H9 (cell line): Measurements from ENCODE around the gene THOC7. TPM values are rescaled to one million over a fixed set of nuclear protein-coding genes. Genes with fewer than 3 reads are reported as not detected.

Source experiments
- DNase-seq: peaks from one replicate; pipeline ENCODE4 v3.0.0-alpha.2; 2017
- H2AFZ ChIP-seq: one replicate; pipeline ENCODE4 v1.6.1; 2013; ENCODE audit warnings: mild to moderate bottlenecking, low read length, control low read depth, moderate library complexity
- H2AK5ac ChIP-seq: 2 replicates; pipeline ENCODE4 v1.6.1; 2013; ENCODE audit warnings: low read length, control low read depth, mixed read lengths; ENCODE audit not compliant: insufficient read length
- H2BK120ac ChIP-seq: one replicate; pipeline ENCODE4 v1.6.1; 2013; ENCODE audit warnings: low read depth, mild to moderate bottlenecking, low read length, control low read depth, inconsistent platforms; ENCODE audit not compliant: poor library complexity, severe bottlenecking
- H2BK12ac ChIP-seq: 2 replicates; pipeline ENCODE4 v1.6.1; 2013; ENCODE audit warnings: low read length, control low read depth, mixed read lengths, low read depth; ENCODE audit not compliant: insufficient read length
- H2BK15ac ChIP-seq: 2 replicates; pipeline ENCODE4 v1.6.1; 2013; ENCODE audit warnings: low read depth, low read length, control low read depth
- H2BK20ac ChIP-seq: one replicate; pipeline ENCODE4 v1.6.1; 2013; ENCODE audit warnings: low read depth, mild to moderate bottlenecking, low read length, control low read depth, inconsistent platforms; ENCODE audit not compliant: poor library complexity, severe bottlenecking
- H2BK5ac ChIP-seq: 2 replicates; pipeline ENCODE4 v1.6.1; 2013; ENCODE audit warnings: low read length, control low read depth, mixed read lengths; ENCODE audit not compliant: insufficient read length
- H3K14ac ChIP-seq: 2 replicates; pipeline ENCODE4 v1.6.1; 2013; ENCODE audit warnings: low read length, control low read depth; ENCODE audit not compliant: insufficient read depth
- H3K18ac ChIP-seq: 2 replicates; pipeline ENCODE4 v1.6.1; 2013; ENCODE audit warnings: low read depth, mild to moderate bottlenecking, mixed read lengths, low read length, control low read depth; ENCODE audit not compliant: insufficient read length
- H3K23ac ChIP-seq: 2 replicates; pipeline ENCODE4 v1.6.1; 2013; ENCODE audit warnings: low read length, control low read depth, mixed read lengths, low read depth; ENCODE audit not compliant: insufficient read length
- H3K23me2 ChIP-seq: 2 replicates; pipeline ENCODE4 v1.6.1; 2013; ENCODE audit warnings: low read depth, mild to moderate bottlenecking, mixed read lengths, low read length, control low read depth; ENCODE audit not compliant: insufficient read length, poor library complexity, severe bottlenecking
- H3K27ac ChIP-seq: 2 replicates; pipeline ENCODE4 v1.5.1; 2013; ENCODE audit warnings: low read length, control low read depth, mixed read lengths, low read depth; ENCODE audit not compliant: insufficient read length
- H3K27me3 ChIP-seq: 2 replicates; pipeline ENCODE4 v1.6.1; 2013; ENCODE audit warnings: low read length, control low read depth, inconsistent platforms; ENCODE audit not compliant: insufficient read depth
- H3K4ac ChIP-seq: 2 replicates; pipeline ENCODE4 v1.6.1; 2013; ENCODE audit warnings: low read depth, mild to moderate bottlenecking, control low read depth, inconsistent platforms, low read length, moderate library complexity
- H3K4me1 ChIP-seq: 2 replicates; pipeline ENCODE4 v1.6.1; 2013; ENCODE audit warnings: low read length, control low read depth, inconsistent platforms; ENCODE audit not compliant: insufficient read depth
- H3K4me2 ChIP-seq: 2 replicates; pipeline ENCODE4 v1.6.1; 2013; ENCODE audit warnings: low read length, control low read depth, mixed read lengths; ENCODE audit not compliant: insufficient read length, insufficient read depth
- H3K56ac ChIP-seq: 2 replicates; pipeline ENCODE4 v1.6.1; 2013; ENCODE audit warnings: low read depth, mild to moderate bottlenecking, mixed read lengths, low read length, control low read depth; ENCODE audit not compliant: insufficient read length
- H3K79me1 ChIP-seq: 2 replicates; pipeline ENCODE4 v1.6.1; 2013; ENCODE audit warnings: low read depth, mild to moderate bottlenecking, moderate library complexity, low read length, control low read depth, inconsistent platforms; ENCODE audit not compliant: insufficient read depth, poor library complexity, severe bottlenecking
- H3K79me2 ChIP-seq: 2 replicates; pipeline ENCODE4 v1.6.1; 2013; ENCODE audit warnings: low read length, control low read depth, inconsistent platforms; ENCODE audit not compliant: insufficient read depth
- H3K9ac ChIP-seq: 2 replicates; pipeline ENCODE4 v1.6.1; 2013; ENCODE audit warnings: low read length, control low read depth, mixed read lengths; ENCODE audit not compliant: insufficient read length; ENCODE audit errors: extremely low read depth
- H3K9me3 ChIP-seq: one replicate; pipeline ENCODE4 v1.6.1; 2013; ENCODE audit warnings: low read depth, low read length, inconsistent platforms; ENCODE audit not compliant: control insufficient read depth
- H3T11ph ChIP-seq: one replicate; pipeline ENCODE4 v1.6.1; 2013; ENCODE audit warnings: mild to moderate bottlenecking, low read length, control low read depth, inconsistent platforms
- H4K20me1 ChIP-seq: one replicate; pipeline ENCODE4 v1.6.1; 2013; ENCODE audit not compliant: control insufficient read depth, insufficient read length, insufficient read depth
- H4K5ac ChIP-seq: 2 replicates; pipeline ENCODE4 v1.6.1; 2013; ENCODE audit warnings: low read depth, mild to moderate bottlenecking, mixed read lengths, low read length, control low read depth; ENCODE audit not compliant: insufficient read length
- H4K8ac ChIP-seq: replicated peaks from 2 replicates; pipeline ENCODE4 v1.6.1; 2013; ENCODE audit warnings: low read length, control low read depth, mixed read lengths, low read depth; ENCODE audit not compliant: insufficient read length
- H4K91ac ChIP-seq: 2 replicates; pipeline ENCODE4 v1.6.1; 2013; ENCODE audit warnings: low read depth, mild to moderate bottlenecking, moderate library complexity, mixed read lengths, low read length, control low read depth; ENCODE audit not compliant: insufficient read length
- H3K27ac Mint-ChIP-seq, 3 experiments: 2 replicates in 2 of 3; 3 replicates in 1 of 3; pipeline ENCODE4 v1.8.0; 2020 to 2021; ENCODE audit warnings: mixed read lengths in 3 of 3, mild to moderate bottlenecking in 1 of 3, moderate library complexity in 1 of 3
- H3K27me3 Mint-ChIP-seq: 2 replicates; pipeline ENCODE4 v1.8.0; 2021; ENCODE audit warnings: low read depth, mild to moderate bottlenecking, moderate library complexity, mixed read lengths
- H3K36me3 Mint-ChIP-seq, 3 experiments: 2 replicates in 2 of 3; 3 replicates in 1 of 3; pipeline ENCODE4 v1.8.0; 2020 to 2021; ENCODE audit warnings: low read depth in 3 of 3, mixed read lengths in 3 of 3; ENCODE audit not compliant: insufficient read depth in 1 of 3
- H3K4me1 Mint-ChIP-seq, 2 experiments: 2 replicates each; pipeline ENCODE4 v1.8.0; 2020; ENCODE audit warnings: mixed read lengths in 2 of 2
- H3K4me3 Mint-ChIP-seq, 2 experiments: 2 replicates in 1 of 2; 3 replicates in 1 of 2; pipeline ENCODE4 v1.8.0; 2020 to 2021; ENCODE audit warnings: mild to moderate bottlenecking in 2 of 2, mixed read lengths in 2 of 2, moderate library complexity in 1 of 2
- H3K9me3 Mint-ChIP-seq, 2 experiments: 2 replicates in 1 of 2; 3 replicates in 1 of 2; pipeline ENCODE4 v1.8.0; 2020; ENCODE audit warnings: mild to moderate bottlenecking in 2 of 2, mixed read lengths in 2 of 2, moderate library complexity in 1 of 2
- WGBS: extraction: QIAGEN DNeasy Blood & Tissue Kit; methylation state at CpG from one replicate; pipeline ENCODE4 v1.1.7; 2013; ENCODE audit warnings: missing lambda C conversion rate, low lambda C conversion rate, mixed read lengths; ENCODE audit not compliant: insufficient read length; ENCODE audit errors: extremely low coverage; 5-methylcytosine and 5-hydroxymethylcytosine counted together
- total RNA-seq: library from RNA; stranded (reverse); gene quantifications from 2 replicates; pipeline ENCODE4 v1.2.1, GENCODE V29; 2021
- TF ChIP-seq, protein P1 (sequence below): fragments of 200-600 bp; sonication (generic); conservative IDR thresholded peaks from 3 replicates; pipeline ENCODE4 v1.8.0; 2021; ENCODE audit warnings: antibody characterized with exemption, mild to moderate bottlenecking

The THOC7 gene
- total RNA-seq, 1 experiment from 2014 or later, result 63.3 TPM

DNA sequence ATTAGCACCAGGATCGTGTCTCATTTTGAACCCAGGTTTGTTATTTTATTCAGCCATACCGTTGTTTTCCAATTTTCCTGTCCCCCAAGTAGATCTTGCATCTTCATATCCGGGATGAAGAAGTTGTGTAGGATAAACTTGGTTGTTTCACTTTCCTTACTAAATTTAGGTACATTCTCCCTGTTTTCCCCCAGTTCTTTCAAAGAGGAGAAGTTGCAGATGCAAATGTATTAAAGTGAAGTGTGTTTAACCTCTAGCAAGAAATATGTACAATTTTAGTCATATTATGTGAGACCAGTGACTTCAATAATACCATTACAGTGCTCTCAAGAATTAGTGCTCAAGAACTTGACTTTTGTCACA, 1.3 kb upstream of the THOC7 start:
- Histone ChIP-seq H4K91ac (no peak overlapping the region), H3K27ac (no peak overlapping the region), H4K8ac (no peak overlapping the region), H3K9ac (peak overlapping the region; percentile 67), H4K20me1 (no peaks in the 10 kb centered on the region), H3K79me1 (no peaks in the 10 kb centered on the region), H3K9me3 (no peaks in the 10 kb centered on the region), H3K23ac (no peak overlapping the region), H2BK120ac (no peak overlapping the region), H3K4ac (no peak overlapping the region), H2AFZ (no peak overlapping the region), H3K14ac (no peak overlapping the region), H2BK15ac (no peak overlapping the region), H3K4me2 (peak overlapping the region; percentile 97), H3T11ph (no peak overlapping the region), H3K27me3 (no peaks in the 10 kb centered on the region), H3K4me1 (no peaks in the 10 kb centered on the region), H2AK5ac (no peak overlapping the region), H2BK12ac (no peak overlapping the region), H3K18ac (no peak overlapping the region), H3K79me2 (peaks cover 2% of the 10 kb centered on the region; the same call in 1 of the 2 replicates), H3K56ac (no peak overlapping the region), H2BK5ac (no peak overlapping the region), H3K23me2 (peaks cover 16% of the 10 kb centered on the region), H2BK20ac (no peak overlapping the region), H4K5ac (no peak overlapping the region)
- Mint-ChIP-seq H3K27ac (peak overlapping the region in 2 of 3 experiments; percentile 5 to 70; a peak in 3 of 7 replicates), H3K36me3 (peaks cover 0 to 19% (median 19%) of the 10 kb centered on the region in 3 experiments; a peak in 6 of 7 replicates), H3K4me3 (peak overlapping the region; percentile 87 to 93), H3K27me3 (peaks cover 1% of the 10 kb centered on the region; the same call in 1 of the 2 replicates), H3K4me1 (peaks cover 36 to 38% of the 10 kb centered on the region in 2 experiments), H3K9me3 (no peaks in the 10 kb centered on the region)
- WGBS, result no CpG with 5 or more reads among the region's 3 CpGs
- no peak for DNase-seq
- TF ChIP-seq, protein P1, sequence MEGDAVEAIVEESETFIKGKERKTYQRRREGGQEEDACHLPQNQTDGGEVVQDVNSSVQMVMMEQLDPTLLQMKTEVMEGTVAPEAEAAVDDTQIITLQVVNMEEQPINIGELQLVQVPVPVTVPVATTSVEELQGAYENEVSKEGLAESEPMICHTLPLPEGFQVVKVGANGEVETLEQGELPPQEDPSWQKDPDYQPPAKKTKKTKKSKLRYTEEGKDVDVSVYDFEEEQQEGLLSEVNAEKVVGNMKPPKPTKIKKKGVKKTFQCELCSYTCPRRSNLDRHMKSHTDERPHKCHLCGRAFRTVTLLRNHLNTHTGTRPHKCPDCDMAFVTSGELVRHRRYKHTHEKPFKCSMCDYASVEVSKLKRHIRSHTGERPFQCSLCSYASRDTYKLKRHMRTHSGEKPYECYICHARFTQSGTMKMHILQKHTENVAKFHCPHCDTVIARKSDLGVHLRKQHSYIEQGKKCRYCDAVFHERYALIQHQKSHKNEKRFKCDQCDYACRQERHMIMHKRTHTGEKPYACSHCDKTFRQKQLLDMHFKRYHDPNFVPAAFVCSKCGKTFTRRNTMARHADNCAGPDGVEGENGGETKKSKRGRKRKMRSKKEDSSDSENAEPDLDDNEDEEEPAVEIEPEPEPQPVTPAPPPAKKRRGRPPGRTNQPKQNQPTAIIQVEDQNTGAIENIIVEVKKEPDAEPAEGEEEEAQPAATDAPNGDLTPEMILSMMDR, result no peak
